Measurements from ENCODE around the gene FAM149B1.

The FAM149B1 gene

GRCh38 chr10:73289958-73290357 is 122.0 kb downstream of the FAM149B1 start:
- DNase-seq = no peak

- DNase-seq = no peak
Measured at GRCh38 chr10:73293461-73293860, 125.5 kb downstream of the FAM149B1 start.

Data from NCI-H526 treated with DMSO at 0.1 percent for 48 hours (cell line).